ENCODE measurements around the gene HYCC1.
"Not testable (repeated sequence)": the region's sequence is repeated elsewhere in the genome, so short reads cannot be mapped to it uniquely, and the experiment has no call there.

HYCC1 gene

GRCh38 chr7:22985436-22985835, 28.5 kb downstream of the HYCC1 start:
- no peak for DNase-seq (ENCODE audit: low read depth in 2 of 2)

GRCh38 chr7:22983257-22983855, 30.6 kb downstream of the HYCC1 start:
- no peak for DNase-seq (ENCODE audit: low read depth in 2 of 2)

GRCh38 chr7:22980422-22980821, 33.5 kb downstream of the HYCC1 start:
- DNase-seq (ENCODE audit: low read depth in 2 of 2): no peak

- no peak for DNase-seq (ENCODE audit: low read depth in 2 of 2)
These were observed 34.1 kb downstream of the HYCC1 start for GRCh38 chr7:22979861-22980260.

- DNase-seq (ENCODE audit: low read depth in 2 of 2): no peak
These were observed 34.7 kb downstream of the HYCC1 start for GRCh38 chr7:22979251-22979650.

- DNase-seq (ENCODE audit: low read depth in 2 of 2): not testable (repeated sequence)
These were observed 39.3 kb downstream of the HYCC1 start for GRCh38 chr7:22974636-22975035.

GRCh38 chr7:22972207-22972606, 41.7 kb downstream of the HYCC1 start:
- DNase-seq (ENCODE audit: low read depth in 2 of 2): no peak

DNA sequence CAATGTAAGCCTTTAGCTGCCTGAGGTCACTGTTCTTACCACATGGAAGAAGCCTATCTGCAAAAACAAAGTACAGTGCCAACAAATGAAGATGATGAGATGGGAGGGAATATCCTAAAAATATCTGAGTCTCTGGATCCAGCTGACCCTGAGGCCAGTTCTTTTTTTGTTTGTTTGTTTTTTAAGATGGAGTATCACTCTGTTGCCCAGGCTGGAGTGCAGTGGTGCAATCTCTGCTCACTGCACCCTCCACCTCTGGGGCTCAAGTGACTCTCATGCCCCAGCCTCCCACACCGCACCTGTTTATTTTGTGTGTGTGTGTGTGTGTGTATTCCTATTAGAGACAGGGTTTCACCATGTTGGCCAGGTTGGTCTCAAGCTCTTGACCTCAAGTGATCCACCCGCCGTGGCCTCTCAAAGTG, 44.9 kb downstream of the HYCC1 start:
- DNase-seq (ENCODE audit: low read depth in 2 of 2): no peak
